OCI-LY7 (cell line): ENCODE results near the gene ST7L.

ENCODE experiments used
- CTCF ChIP-seq: fragments of 200-600 bp; sonication (generic); conservative IDR thresholded peaks from 2 replicates; pipeline ENCODE4 v1.5.1; 2014; ENCODE audit warnings: mild to moderate bottlenecking, antibody characterized with exemption, low read length, moderate library complexity, mixed read lengths
- EZH2phosphoT487 ChIP-seq: fragments of 200-600 bp; sonication (generic); IDR thresholded peaks from 2 replicates; pipeline ENCODE4 v1.6.1; 2018; ENCODE audit warnings: low read depth, borderline replicate concordance, mild to moderate bottlenecking, mixed run types, antibody characterized with exemption, low read length, moderate library complexity, mixed read lengths

- no peak for TF ChIP-seq CTCF
- TF ChIP-seq EZH2phosphoT487: no peak
These were observed 74.2 kb downstream of the ST7L start for GRCh38 chr1:112544751-112545150.
